ENCODE results near the gene RAD51B. TPM values are rescaled to one million over a fixed set of nuclear protein-coding genes. Genes with fewer than 3 reads are reported as not detected.

RAD51B gene
- total RNA-seq, 1 experiment from 2014 or later, result 14.2 TPM

GRCh38 chr14:68521961-68522509 lies 702.5 kb downstream of the RAD51B start:
- CTCF ChIA-PET, result interaction anchor here (1.0 kb wide), 1 partner anchor 50 kb away, joined by 3 read pairs; no protein-coding TSS in a partner anchor

More at GRCh38 chr14:68521961-68522509, 702.5 kb downstream of the RAD51B start:
- POLR2A ChIA-PET, result interaction anchor here (0.5 kb wide), 1 partner anchor 17 kb away, joined by 3 read pairs; no protein-coding TSS in a partner anchor
- ATAC-seq (no peak), DNase-seq (ENCODE audit: low spot score) (no peak)
- H3K36me3 Mint-ChIP-seq, result peaks cover 6% of the 10 kb centered on the region; the same call in 1 of the 2 replicates
- H3K27me3 Mint-ChIP-seq (ENCODE audit: low read depth), result no peaks in the 10 kb centered on the region
- no peak overlapping the region; the same call in 1 of the 2 replicates for H3K27ac Mint-ChIP-seq
- H3K4me1 Mint-ChIP-seq, result peaks cover 55% of the 10 kb centered on the region
- no peak overlapping the region for H3K4me3 Mint-ChIP-seq
- TF ChIP-seq, protein P1, sequence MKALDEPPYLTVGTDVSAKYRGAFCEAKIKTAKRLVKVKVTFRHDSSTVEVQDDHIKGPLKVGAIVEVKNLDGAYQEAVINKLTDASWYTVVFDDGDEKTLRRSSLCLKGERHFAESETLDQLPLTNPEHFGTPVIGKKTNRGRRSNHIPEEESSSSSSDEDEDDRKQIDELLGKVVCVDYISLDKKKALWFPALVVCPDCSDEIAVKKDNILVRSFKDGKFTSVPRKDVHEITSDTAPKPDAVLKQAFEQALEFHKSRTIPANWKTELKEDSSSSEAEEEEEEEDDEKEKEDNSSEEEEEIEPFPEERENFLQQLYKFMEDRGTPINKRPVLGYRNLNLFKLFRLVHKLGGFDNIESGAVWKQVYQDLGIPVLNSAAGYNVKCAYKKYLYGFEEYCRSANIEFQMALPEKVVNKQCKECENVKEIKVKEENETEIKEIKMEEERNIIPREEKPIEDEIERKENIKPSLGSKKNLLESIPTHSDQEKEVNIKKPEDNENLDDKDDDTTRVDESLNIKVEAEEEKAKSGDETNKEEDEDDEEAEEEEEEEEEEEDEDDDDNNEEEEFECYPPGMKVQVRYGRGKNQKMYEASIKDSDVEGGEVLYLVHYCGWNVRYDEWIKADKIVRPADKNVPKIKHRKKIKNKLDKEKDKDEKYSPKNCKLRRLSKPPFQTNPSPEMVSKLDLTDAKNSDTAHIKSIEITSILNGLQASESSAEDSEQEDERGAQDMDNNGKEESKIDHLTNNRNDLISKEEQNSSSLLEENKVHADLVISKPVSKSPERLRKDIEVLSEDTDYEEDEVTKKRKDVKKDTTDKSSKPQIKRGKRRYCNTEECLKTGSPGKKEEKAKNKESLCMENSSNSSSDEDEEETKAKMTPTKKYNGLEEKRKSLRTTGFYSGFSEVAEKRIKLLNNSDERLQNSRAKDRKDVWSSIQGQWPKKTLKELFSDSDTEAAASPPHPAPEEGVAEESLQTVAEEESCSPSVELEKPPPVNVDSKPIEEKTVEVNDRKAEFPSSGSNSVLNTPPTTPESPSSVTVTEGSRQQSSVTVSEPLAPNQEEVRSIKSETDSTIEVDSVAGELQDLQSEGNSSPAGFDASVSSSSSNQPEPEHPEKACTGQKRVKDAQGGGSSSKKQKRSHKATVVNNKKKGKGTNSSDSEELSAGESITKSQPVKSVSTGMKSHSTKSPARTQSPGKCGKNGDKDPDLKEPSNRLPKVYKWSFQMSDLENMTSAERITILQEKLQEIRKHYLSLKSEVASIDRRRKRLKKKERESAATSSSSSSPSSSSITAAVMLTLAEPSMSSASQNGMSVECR (CRISPR knock-in tag; IDR thresholded peaks at IDR 0.05; ENCODE audit: borderline replicate concordance), result no peak
- TF ChIP-seq ERG (CRISPR knock-in tag; IDR thresholded peaks at IDR 0.05), result no peak
- no peak for TF ChIP-seq ZNF121 (CRISPR knock-in tag; IDR thresholded peaks at IDR 0.05)
- no peak for TF ChIP-seq SOX15 (CRISPR knock-in tag; IDR thresholded peaks at IDR 0.05)
- TF ChIP-seq ZNF138 (CRISPR knock-in tag; conservative IDR thresholded peaks at IDR 0.05), result no peak
- TF ChIP-seq FOXK1 (CRISPR knock-in tag; IDR thresholded peaks at IDR 0.05), result no peak
- TF ChIP-seq ZNF512 (CRISPR knock-in tag; IDR thresholded peaks at IDR 0.05; ENCODE audit: borderline replicate concordance), result no peak
- no peak for TF ChIP-seq SMAD3 (CRISPR knock-in tag; IDR thresholded peaks at IDR 0.05; ENCODE audit: borderline replicate concordance)
- TF ChIP-seq ESRRA (CRISPR knock-in tag; IDR thresholded peaks at IDR 0.05; ENCODE audit: borderline replicate concordance), result no peak
- no peak for TF ChIP-seq ZNF671 (CRISPR knock-in tag; IDR thresholded peaks at IDR 0.05)
- TF ChIP-seq, protein P2, sequence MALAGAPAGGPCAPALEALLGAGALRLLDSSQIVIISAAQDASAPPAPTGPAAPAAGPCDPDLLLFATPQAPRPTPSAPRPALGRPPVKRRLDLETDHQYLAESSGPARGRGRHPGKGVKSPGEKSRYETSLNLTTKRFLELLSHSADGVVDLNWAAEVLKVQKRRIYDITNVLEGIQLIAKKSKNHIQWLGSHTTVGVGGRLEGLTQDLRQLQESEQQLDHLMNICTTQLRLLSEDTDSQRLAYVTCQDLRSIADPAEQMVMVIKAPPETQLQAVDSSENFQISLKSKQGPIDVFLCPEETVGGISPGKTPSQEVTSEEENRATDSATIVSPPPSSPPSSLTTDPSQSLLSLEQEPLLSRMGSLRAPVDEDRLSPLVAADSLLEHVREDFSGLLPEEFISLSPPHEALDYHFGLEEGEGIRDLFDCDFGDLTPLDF (CRISPR knock-in tag; IDR thresholded peaks at IDR 0.05), result no peak
- TF ChIP-seq, protein P3, sequence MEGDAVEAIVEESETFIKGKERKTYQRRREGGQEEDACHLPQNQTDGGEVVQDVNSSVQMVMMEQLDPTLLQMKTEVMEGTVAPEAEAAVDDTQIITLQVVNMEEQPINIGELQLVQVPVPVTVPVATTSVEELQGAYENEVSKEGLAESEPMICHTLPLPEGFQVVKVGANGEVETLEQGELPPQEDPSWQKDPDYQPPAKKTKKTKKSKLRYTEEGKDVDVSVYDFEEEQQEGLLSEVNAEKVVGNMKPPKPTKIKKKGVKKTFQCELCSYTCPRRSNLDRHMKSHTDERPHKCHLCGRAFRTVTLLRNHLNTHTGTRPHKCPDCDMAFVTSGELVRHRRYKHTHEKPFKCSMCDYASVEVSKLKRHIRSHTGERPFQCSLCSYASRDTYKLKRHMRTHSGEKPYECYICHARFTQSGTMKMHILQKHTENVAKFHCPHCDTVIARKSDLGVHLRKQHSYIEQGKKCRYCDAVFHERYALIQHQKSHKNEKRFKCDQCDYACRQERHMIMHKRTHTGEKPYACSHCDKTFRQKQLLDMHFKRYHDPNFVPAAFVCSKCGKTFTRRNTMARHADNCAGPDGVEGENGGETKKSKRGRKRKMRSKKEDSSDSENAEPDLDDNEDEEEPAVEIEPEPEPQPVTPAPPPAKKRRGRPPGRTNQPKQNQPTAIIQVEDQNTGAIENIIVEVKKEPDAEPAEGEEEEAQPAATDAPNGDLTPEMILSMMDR (IDR thresholded peaks at IDR 0.05), result no peak
- TF ChIP-seq JAZF1 (CRISPR knock-in tag; IDR thresholded peaks at IDR 0.05), result no peak
- no peak for TF ChIP-seq MLX (CRISPR knock-in tag; IDR thresholded peaks at IDR 0.05)
- TF ChIP-seq ZNF317 (CRISPR knock-in tag; IDR thresholded peaks at IDR 0.05; ENCODE audit: borderline replicate concordance, low read depth), result no peak
- TF ChIP-seq, protein P4, sequence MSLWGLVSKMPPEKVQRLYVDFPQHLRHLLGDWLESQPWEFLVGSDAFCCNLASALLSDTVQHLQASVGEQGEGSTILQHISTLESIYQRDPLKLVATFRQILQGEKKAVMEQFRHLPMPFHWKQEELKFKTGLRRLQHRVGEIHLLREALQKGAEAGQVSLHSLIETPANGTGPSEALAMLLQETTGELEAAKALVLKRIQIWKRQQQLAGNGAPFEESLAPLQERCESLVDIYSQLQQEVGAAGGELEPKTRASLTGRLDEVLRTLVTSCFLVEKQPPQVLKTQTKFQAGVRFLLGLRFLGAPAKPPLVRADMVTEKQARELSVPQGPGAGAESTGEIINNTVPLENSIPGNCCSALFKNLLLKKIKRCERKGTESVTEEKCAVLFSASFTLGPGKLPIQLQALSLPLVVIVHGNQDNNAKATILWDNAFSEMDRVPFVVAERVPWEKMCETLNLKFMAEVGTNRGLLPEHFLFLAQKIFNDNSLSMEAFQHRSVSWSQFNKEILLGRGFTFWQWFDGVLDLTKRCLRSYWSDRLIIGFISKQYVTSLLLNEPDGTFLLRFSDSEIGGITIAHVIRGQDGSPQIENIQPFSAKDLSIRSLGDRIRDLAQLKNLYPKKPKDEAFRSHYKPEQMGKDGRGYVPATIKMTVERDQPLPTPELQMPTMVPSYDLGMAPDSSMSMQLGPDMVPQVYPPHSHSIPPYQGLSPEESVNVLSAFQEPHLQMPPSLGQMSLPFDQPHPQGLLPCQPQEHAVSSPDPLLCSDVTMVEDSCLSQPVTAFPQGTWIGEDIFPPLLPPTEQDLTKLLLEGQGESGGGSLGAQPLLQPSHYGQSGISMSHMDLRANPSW (CRISPR knock-in tag; conservative IDR thresholded peaks at IDR 0.05; ENCODE audit: low read depth), result no peak
- TF ChIP-seq, protein P5, sequence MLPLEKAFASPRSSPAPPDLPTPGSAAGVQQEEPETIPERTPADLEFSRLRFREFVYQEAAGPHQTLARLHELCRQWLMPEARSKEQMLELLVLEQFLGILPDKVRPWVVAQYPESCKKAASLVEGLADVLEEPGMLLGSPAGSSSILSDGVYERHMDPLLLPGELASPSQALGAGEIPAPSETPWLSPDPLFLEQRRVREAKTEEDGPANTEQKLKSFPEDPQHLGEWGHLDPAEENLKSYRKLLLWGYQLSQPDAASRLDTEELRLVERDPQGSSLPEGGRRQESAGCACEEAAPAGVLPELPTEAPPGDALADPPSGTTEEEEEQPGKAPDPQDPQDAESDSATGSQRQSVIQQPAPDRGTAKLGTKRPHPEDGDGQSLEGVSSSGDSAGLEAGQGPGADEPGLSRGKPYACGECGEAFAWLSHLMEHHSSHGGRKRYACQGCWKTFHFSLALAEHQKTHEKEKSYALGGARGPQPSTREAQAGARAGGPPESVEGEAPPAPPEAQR (CRISPR knock-in tag; IDR thresholded peaks at IDR 0.05), result no peak
- no peak for TF ChIP-seq ZNF219 (CRISPR knock-in tag; IDR thresholded peaks at IDR 0.05; ENCODE audit: borderline replicate concordance)
- no peak for TF ChIP-seq ETV6 (CRISPR knock-in tag; IDR thresholded peaks at IDR 0.05)
- no peak for TF ChIP-seq OVOL2 (CRISPR knock-in tag; IDR thresholded peaks at IDR 0.05; ENCODE audit: borderline replicate concordance)
- H3K9me3 Mint-ChIP-seq, result peaks cover 11% of the 10 kb centered on the region
